Measurements from ENCODE around the gene ADGRD2.

GRCh38 chr9:124454296-124454695 lies 4.0 kb downstream of the ADGRD2 start:
- TF ChIP-seq CTCF (conservative IDR thresholded peaks at IDR 0.05; ENCODE audit: low read depth, low read length) = no peak
- TF ChIP-seq EZH2 (IDR thresholded peaks at IDR 0.05; ENCODE audit: low read length, unreplicated experiment) = no peak
- no peak for TF ChIP-seq EZH2phosphoT487 (IDR thresholded peaks at IDR 0.05; ENCODE audit: borderline replicate concordance, low read length)

Data from PC-3 (cell line).